Fibroblast of gingiva (primary cell): Measurements from ENCODE around the gene MLLT1.
A peak's percentile ranks its signal among the peaks of the same experiment; 100 is the strongest.

Source experiments
- DNase-seq: peaks from one replicate; pipeline ENCODE4 v3.0.0-alpha.2; 2011; ENCODE audit warnings: low read depth

MLLT1 gene

DNA sequence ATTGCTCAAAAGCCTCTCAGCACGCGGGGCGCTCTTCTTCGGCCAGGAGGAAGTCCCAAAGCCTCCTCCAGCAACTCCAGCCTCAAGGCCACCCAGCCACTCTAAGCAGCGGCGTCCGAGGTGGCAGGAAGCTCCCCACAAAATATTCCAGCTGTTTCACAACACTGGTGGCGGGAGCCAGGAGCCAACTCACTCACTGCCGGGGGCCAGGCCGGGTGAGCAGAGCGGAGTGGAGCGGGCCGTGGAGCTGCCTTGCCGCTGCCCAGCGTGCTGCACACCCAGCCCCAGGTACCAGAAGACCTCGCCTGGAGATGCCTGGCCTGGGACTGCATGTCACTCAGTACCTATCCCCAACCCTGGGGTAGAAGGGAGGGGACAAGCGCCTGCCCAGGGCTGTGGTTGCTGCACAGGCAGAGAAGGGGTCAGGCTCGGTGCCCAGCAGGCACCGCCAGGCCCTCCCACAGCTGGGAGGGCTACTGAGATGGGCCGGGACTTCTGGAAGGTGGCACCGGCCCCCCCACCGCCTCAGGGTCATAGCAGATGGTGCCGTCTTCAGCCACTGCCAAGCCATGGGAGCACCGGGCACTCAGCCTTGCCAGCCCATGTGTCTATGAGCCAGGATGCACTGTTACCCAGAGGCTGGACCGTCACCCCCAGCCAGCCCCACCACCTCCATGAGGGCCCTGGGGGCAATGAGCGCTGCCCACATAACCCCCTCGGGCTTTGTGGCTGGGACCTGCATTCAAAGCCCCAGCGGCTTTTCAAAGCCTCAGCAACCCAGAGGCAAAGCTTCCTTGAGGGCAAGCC is 59.2 kb downstream of the MLLT1 start:
- peak; percentile 84 for DNase-seq

DNA sequence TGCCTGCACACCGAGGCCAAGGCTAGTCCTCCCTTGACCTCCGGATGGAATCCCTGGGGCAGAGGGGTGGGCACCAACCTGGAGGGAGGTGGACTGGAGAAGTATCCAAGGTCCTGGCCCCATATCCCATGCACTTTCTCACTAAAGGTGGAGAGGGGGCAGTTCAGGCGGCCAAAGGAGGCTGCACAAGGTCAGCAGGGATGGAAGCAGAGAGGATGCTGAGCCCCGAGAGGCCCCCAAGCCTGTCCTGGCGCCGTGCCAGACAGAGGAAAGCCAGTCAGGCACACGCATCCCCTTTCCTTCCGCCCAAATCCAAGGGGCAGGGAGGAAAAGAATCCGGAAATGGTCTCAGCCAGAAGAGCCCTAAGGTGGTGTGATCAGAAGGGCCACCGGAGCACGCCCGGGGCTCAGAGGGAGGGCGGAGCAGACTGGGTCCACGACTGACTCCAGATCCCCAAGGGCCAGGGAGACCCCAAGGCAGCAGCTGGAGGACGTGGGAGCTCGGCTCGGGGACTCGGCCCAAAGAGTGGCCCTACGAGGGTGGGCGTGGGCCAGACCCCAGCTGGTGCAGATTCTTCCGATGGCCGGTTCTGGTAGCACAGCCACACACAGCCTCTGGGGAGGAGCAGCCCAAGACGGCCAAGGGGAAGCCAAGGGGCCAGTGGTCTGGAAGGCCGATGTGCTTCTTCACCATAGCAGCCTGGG is 60.0 kb downstream of the MLLT1 start:
- no peak for DNase-seq

DNA sequence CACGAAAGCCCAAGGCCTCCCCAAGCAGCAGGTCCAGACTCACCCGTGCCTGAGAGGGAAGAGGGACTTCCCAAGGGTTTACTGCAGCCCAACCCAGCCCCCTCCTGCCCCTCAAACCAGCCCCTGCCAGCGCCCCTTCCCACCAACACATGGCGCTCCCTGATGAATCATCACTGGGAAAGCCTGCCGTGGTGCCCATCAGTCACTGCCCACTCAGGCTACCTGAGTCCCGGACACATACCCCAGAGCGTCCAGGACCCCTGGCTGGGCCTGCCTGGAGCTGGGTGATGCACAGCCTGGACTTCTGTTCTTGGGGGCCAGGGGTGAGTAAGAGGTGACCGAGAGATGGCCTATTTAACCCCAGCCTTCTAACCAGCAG is 60.6 kb downstream of the MLLT1 start:
- DNase-seq: no peak

DNA sequence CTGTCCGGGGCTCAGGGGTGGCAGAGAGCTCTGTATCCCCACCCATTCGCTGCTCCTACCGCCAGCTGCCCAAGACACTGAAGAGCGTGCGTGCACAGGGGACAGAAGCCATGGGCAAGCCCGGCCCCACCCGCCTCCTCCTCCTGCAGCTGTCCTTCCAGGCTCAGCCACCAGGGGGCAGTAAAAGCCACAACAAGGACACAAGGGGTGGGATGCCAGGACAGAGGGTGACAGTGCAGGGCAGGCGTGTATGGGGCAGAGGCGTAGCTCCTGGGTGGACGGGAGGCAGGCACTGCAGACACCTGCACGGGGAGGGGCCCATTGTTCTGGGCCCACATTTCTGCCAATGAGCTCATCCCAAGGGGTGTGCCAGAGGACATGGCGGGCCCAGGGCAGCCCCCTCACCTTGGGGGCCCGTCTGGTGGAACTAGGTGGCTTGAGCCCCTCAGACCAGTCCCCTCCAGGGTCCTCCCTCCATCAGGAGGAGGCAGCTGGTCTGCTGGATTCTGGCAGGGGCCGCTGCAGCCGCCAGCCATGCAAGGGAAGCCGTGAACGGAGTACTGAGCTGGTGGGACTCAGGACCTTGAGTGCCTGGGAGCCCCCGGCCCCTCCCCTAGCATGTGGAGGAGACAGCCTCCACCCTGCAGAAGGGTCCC is 61.2 kb downstream of the MLLT1 start:
- peak; percentile 78 for DNase-seq

DNA sequence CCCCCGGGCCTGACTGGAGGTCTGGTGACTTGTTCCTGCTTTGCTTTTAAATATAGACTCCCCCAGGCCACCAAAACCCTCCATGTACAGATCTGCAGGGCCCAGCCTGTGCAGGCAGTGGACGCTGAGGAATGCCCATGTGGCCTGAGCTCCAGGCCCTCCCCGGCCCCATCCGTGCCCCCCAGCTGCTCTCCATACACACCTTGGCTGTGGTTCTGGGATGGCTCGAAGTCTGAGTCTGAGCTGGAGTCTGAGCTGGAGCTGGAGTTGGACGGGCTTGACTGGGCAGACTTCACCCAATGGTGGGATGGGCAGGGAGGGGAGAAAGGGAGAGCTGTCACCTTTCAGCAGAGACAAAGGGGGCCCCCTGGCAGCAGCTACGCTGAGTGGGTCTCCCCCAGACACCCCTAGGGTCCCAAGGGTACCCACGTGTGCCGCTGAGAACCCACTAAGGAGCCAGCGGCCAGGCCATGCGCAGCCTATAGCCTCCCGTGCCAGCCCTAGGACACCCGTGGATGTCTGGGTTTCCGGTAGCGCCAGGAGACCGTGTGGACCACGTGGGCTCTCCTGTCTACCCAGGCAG is 61.9 kb downstream of the MLLT1 start:
- DNase-seq: no peak

DNA sequence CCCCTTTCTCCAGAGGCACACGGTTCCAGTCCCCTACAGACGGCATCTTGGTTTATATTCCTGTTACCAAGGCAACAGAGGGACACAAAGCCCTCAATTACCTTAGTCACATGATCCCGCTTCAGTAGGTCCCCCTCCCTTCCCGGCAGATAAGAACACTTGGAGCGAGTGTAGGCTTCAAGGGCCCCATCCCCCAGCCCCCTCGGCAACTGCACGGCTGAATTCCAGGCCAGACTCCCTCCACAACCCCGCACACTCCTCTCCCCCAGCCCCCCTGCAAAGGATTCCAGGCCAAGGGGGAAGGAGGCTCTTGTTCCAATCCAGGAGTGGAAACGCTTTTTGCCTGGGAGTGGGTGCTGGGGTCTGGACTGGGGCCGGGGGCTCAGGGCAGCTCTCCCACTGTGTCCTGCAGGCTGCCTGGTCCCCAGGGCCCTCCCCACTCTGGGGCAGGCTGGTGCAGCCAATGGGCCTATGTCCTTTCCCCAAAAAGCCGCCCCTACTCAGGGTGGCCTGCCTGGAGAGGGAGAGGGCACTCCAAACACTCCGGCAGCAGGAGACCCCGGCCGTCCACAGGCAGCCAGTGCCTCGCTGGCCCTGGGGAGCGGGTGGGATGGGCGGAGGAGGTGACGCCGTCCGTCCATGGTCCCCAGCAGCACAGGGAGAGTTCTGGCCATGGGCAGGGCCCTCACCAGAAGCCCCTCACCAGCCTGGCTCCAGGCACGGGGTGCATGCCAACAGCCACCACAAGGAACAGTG is 62.6 kb downstream of the MLLT1 start:
- no peak for DNase-seq

DNA sequence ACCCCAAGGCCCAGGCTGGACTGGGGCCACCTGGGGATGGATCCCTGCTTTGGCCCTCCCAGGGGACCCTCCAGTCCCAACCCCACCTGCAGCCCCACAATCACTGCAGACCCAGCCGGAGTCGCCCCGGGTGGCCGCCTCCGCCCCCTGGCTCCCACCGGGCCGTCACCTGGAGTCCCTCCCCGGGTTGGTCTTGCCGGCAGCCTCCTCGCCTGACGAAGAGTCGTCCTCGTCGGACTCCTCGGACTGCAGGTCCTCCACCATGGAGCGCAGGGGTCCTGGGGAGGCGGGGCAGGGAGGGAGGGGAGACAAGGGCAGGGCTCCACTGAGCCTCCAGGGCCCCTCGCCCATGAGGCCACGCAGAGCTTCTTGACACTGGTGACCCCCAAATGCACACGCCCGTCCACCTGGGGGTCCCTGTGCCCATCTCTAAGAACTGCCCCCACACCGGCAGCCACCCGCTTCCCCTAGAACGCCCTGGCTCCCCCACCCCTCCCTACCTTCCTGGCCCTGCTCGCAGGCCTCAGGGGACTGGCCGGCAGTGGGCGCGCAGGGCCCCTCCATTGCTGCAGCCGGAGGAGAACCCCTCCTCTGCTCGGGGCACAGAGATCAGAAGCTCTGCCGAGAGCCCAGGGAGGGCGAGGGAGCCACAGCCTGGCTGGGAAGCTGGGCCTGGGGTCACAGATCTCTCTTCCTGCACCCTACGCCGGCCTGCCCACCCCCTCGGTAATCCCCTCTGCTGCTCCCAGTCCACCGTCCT is 63.4 kb downstream of the MLLT1 start:
- no peak for DNase-seq

DNA sequence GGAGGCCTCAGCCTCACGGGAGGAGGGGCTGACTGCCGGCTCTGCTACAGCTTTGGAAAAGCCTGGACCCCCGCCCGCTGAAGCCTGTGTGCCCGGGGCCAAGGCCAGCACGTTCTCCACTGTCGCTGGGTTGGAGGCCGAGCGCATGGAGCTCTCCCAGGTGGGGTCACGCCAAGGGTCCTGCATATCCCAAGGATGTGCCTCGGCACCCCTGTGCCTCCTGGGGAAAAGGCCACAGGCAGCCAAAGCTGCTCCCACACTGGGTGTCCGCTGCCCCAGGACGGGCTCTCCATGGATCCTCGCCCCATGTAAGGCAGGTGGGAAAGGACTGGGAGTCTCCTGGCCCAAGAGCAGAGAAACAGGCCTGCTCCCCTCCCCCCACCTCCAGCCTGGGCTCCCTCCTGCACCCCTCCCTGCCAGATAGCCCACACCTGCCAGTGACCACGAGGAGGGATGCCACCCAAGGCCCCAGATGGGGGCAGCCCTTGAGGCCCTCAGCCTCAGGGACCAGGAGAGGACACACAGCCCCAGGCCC is 64.0 kb downstream of the MLLT1 start:
- DNase-seq: no peak

DNA sequence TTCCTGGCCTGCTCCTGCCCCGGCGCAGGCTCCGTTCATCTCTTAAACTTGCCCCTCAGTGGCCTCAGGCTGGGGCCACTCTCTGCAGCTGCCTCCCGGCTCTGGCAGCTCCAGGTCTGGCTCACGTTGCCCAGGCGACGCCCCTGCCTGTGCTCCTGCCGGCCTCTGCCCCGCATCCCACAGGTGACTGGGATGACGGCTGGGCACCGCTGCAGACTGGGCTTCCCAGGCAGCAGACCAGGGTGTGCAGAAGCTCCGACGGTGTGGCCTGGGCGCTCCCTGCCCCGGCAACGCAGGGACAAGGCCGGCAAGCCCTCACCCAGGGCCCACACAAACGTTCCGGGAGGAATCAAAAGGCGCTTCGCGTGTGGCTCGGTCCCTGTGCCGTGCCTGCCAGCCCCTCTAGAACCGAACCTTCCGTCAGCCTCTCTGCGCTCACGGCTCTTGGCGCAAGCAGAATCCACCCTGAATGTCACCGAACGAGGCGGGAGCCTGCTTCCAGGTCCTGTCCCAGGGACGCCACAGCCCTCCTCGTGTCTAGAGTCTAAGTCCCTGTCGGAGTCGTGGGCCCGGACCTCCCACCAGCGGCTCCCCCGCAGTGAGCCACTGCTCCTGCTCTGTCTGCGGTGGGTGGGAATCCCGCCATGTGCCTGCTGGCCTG is 64.8 kb downstream of the MLLT1 start:
- no peak for DNase-seq

DNA sequence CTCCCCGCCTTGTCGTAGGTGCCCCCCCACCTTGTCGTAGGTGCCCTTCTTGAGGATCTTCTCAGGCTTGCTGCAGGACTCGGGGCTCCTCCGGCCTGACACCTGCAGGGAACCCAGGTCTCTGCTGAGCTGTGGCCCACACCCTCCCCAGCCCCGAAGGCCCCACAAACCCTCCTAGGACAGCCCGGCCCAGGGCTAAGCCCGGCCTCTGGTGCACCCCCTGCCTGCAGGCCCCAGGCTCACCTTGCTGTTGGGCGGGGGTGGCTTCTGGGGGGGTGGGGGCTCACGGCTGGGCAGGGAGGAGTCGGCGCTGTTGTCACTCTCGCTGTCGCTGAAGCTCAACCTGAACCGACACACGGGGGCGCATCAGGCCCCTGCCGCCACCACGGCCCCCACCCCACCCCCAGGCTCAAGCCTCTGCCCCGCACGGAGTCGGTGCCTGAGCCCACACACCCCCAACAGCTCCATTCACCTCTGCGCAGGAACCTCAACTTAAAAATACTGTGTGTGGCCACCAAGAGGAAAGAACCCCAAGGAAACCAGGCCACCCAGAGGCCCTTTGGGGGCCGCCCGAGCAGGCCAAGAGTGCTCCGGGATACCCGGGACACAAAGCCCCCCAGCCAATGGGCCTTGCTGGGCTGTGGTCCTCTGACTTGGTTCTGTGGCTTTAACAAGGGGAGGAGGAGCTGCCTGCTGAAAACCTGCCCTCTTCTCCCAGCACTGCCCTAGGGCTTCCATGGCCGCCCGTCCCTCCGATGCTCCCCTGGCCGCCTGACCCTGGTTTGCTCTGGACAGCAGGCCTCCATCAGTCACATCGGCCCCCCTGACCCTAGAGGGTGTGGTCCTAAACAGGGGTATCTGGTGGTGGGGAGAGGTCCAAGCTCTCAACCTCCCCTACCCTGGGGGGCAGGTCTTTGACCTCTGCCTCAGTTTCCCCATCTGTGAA is 65.8 kb downstream of the MLLT1 start:
- DNase-seq: no peak

DNA sequence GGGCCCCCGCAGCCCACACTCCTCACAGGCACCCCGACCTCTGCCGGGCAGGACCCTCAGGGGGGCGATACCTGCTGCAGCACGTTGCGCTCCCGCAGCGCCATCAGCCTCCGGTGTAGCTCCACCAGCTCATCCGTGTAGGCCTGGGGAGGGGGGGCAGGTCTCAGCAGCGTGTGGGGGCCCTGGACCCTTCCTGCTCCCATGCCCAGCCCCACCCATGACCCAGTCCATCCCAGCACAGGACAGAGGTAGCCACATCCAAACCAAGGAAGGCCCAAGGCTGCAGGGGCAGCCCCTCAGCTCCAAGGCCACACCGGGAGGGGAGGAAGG is 66.5 kb downstream of the MLLT1 start:
- DNase-seq: no peak

DNA sequence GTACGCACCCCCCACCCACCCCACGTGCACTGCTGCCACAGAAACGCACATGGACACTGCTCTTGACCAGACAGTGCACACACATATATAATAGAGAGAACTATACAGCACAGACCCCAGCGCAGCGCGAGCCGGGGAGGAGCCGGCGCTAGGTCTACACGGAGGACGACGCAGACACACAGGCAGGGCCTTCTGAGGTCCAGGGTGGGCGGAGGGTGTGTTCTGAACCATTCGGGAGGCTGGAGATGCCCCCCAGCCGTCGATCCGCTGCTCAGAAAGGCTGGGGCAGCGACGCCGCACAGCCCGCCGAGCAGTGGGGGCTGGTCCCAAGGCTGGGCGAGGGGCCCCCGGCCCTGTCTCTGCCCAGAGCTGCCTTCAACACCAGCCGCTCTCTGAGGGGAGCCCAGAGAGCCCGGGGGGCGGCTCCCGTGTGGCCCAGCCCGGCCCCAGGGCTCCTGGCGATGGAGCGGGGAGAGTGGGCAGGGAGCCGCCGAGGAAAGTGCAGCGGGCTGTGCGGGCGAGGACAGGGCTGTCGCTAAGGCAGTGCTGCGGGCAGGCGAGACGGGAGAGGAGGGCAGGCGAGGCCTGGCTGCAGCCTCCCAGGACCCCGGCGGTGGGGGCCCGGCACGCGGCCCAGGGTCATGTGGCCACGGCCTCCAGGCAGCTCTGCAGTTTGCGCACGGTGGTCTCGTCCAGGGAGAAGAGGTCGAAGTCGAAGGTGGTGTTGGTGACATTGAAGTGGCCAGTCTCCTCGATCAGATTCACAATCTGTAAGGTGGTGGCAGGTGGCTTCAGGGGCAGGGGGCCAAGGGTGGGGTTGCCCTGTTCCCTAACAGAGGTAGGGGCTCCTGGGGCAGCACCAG is 67.1 kb downstream of the MLLT1 start:
- DNase-seq: no peak

DNA sequence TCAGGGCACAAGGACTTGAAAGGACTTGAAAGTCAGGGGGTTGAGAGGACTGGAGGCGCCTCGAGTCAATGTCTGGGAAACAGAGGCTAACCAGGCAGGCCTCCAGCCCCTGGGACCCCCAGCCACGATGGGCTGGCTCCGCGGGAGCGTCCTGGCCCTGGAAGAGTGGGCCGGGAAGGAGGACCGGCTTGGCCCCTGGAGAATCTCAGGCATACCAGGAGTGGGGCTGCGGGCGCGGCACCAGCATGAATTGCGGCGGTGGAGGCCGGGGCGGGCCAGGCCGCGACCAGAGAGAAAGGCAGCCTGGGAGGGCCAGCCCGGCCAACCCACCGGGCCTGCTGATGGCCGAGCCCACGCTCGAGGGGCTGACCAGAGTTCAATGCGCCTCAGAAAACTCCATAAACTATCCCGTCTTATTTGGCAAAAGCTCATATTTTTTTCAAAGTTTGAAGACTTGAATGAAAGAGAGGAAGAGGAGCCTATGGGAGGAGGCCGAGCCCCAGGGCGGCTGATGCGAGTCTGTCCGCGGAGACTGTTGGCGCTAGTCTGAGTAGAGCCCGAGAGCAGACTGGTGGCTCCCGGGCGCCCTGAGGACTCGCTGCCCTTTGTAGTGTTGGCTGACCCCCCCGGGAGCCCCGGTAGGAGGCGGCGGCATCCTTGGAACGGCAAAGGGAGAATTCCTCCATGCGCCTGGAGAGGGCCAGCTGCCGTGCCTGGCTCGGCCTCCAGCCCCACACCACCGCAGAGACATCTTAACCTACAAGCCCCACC is 68.0 kb downstream of the MLLT1 start:
- no peak for DNase-seq

DNA sequence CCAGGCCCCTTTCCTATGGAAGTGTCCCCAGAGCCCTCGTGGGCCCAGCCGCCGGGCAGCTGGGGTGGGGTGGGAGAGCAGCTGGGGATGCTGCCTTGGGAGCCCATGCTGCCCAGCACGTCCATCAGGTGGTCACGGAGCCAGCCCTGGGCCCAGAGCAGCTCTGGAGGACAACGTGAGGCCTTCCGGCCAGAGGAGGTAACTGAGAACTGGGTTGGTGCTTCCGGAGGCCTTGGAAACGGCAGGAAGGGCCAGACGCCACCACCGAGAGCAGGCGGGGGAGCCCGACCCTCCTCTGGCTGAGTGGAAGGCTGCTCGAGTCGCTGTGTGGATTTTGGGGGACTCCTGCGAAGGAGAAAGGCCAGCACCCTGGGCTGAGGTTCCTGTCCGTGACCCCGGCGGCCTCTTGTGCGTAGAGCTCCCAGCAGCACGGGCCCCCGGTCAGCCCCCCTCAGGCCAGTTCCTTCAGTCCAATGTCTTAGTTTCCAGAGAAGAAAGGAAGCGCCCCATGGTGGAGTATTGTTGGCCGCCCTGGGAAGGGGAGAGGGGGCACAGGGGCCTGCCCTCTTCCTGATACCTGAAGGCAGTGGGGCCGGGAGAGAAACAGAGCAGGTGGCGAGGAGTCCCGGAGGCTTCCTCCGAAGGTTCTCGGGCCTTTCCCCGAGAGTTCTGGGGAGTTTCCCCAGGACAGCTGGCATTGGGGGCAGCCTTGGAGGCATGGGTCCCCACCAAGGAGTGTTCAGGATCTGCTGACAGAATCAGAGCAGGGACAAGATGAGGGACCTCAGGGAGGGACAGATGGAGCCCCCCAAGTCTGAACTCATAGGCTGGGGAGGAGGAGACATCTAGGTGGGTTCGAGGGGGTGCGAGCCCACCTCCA is 68.8 kb downstream of the MLLT1 start:
- no peak for DNase-seq

DNA sequence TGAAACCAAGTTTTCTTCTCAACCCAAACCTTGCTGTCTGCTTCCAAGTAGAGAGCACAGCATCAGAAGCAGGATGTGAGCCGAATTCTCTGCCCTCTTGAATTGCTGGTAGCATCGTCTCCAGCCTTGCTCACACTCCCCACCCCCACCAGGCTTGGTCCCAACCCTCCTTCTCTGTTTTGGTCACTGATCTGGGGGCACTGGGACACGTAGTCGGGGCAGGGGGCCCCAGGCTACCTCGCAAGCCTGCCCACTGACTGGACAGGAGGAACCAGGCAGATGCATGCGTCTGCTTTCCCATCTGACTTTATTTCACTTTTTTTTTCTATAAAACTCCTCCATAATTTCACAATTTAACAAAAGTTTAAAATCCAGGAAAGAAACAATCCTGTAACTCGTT is 69.7 kb downstream of the MLLT1 start:
- DNase-seq: no peak

DNA sequence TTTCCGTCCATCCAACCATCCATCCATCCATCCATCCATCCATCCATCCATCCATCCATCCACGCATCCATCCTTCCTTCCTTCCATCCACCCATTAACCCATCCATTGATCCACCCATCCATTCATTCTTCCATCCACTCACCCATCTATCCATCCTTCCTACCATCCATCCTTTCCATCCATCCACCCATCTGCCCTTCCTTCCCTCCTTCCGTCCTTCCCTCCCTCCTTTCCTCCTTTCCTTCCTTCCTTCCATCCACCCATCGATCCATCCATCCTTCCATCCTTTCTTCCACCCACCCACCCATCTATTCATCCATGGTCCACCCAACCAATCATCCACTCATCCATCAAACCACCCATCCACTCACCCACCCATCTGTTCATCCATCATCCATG is 70.1 kb downstream of the MLLT1 start:
- no peak for DNase-seq

DNA sequence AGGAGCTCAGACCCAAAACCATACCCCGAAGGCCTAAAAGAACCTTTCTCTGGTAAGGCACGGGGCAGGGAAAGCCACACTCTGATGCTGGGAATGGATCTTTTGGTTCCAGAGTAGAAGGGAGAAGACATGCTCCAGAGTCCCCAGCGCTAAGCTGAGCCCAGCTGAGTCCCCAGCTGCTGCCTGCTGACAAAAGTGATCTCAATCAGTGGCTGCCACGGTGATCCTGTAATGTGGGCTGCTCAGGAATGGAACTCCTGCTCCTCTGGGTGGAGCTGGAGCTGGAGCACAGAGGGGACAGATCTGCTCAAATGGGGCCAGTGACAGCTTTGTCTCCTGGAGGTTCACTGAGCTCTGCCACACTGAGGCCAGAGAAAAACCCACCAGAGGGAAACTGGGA is 70.5 kb downstream of the MLLT1 start:
- DNase-seq: no peak
